ENCODE data around the gene GATD1.
A peak's percentile ranks its signal among the peaks of the same experiment; 100 is the strongest.

The GATD1 gene

DNA sequence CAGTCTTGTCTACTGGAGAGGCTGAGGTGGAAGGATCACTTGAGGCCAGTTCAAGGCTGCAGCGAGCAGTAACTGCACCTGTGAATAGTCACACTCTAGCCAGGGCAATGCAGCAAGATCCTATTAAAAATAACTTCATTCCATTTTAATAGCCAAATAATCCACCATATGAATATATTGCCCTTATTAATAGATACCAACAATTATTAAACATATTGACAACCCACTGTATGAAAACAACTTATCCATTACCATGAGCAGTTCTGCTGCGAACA is 10.4 kb downstream of the GATD1 start:
- no peak overlapping the region for H3K23ac ChIP-seq (ENCODE audit: low read length)
- H3K79me2 ChIP-seq (ENCODE audit: control insufficient read depth, insufficient read depth, low read length), result no peaks in the 10 kb centered on the region
- no peak overlapping the region for H3K4me2 ChIP-seq (ENCODE audit: low read length)
- no peak overlapping the region for H2BK120ac ChIP-seq (ENCODE audit: low read depth, low read length)
- no CpG with 5 or more reads among the region's 2 CpGs for WGBS (ENCODE audit: extremely low coverage, insufficient coverage, low lambda C conversion rate)
- H4K8ac ChIP-seq (ENCODE audit: low read depth, low read length), result no peak overlapping the region
- no peak overlapping the region for H4K5ac ChIP-seq (ENCODE audit: low read length)
- H3K56ac ChIP-seq (ENCODE audit: low read length), result no peak overlapping the region
- no peaks in the 10 kb centered on the region for H3K27me3 ChIP-seq (ENCODE audit: insufficient read depth, low read length, poor library complexity)
- no peak overlapping the region for H2BK5ac ChIP-seq (ENCODE audit: low read length)
- H3K27ac ChIP-seq (ENCODE audit: low read depth, low read length), result no peak overlapping the region
- no peak overlapping the region for H2AK5ac ChIP-seq (ENCODE audit: low read length)
- H3K36me3 ChIP-seq (ENCODE audit: control insufficient read depth, insufficient read depth, low read length), result peaks cover 16% of the 10 kb centered on the region
- peaks cover 3% of the 10 kb centered on the region for H3K4me1 ChIP-seq (ENCODE audit: control insufficient read depth, low read depth, low read length)
- no peak overlapping the region for H3K18ac ChIP-seq (ENCODE audit: low read length)
- DNase-seq, result no peak
- no peak overlapping the region for H3K9ac ChIP-seq (ENCODE audit: low read length)
- no peaks in the 10 kb centered on the region for H3K79me1 ChIP-seq (ENCODE audit: low read length)
- H3K4ac ChIP-seq (ENCODE audit: low read depth, low read length), result no peak overlapping the region
- H2BK15ac ChIP-seq (replicated peaks; ENCODE audit: low read depth), result no peak overlapping the region
- H3K4me3 ChIP-seq (ENCODE audit: low read length), result no peak overlapping the region

- Histone ChIP-seq H3K4me1 (ENCODE audit: control insufficient read depth, low read depth, low read length) (peaks cover 3% of the 10 kb centered on the region), H3K4me2 (ENCODE audit: low read length) (no peak overlapping the region), H3K27me3 (ENCODE audit: insufficient read depth, low read length, poor library complexity) (no peaks in the 10 kb centered on the region), H2AK5ac (ENCODE audit: low read length) (no peak overlapping the region), H3K4ac (ENCODE audit: low read depth, low read length) (no peak overlapping the region), H3K79me1 (ENCODE audit: low read length) (no peaks in the 10 kb centered on the region), H2BK120ac (ENCODE audit: low read depth, low read length) (no peak overlapping the region), H3K56ac (ENCODE audit: low read length) (no peak overlapping the region), H3K23ac (ENCODE audit: low read length) (no peak overlapping the region), H4K5ac (ENCODE audit: low read length) (no peak overlapping the region), H2BK5ac (ENCODE audit: low read length) (no peak overlapping the region), H3K18ac (ENCODE audit: low read length) (no peak overlapping the region), H3K9ac (ENCODE audit: low read length) (no peak overlapping the region), H3K79me2 (ENCODE audit: control insufficient read depth, insufficient read depth, low read length) (no peaks in the 10 kb centered on the region), H4K8ac (ENCODE audit: low read depth, low read length) (no peak overlapping the region), H2BK15ac (replicated peaks; ENCODE audit: low read depth) (no peak overlapping the region), H3K36me3 (ENCODE audit: control insufficient read depth, insufficient read depth, low read length) (peaks cover 16% of the 10 kb centered on the region), H3K27ac (ENCODE audit: low read depth, low read length) (no peak overlapping the region), H3K4me3 (ENCODE audit: low read length) (no peak overlapping the region)
- DNase-seq, result no peak
- no CpG with 5 or more reads among the region's 11 CpGs for WGBS (ENCODE audit: extremely low coverage, insufficient coverage, low lambda C conversion rate)
Observed at GRCh38 chr11:766106-766935, 11.0 kb downstream of the GATD1 start.

DNA sequence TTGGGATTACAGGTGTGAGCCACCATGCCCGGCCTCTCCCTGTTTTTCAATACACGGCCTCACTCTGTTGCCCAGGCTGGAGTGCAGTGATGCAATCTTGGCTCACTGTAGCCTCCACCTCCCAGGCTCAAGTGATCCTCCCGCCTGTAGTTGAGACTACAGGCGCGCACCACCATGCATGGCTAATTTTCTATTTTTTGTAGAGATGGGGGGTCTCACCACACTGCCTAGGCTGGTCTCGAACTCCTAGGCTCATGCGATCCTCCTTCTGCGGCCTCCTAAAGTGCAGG is 11.5 kb downstream of the GATD1 start:
- H3K4me3 ChIP-seq (ENCODE audit: low read length), result no peak overlapping the region
- no peak for DNase-seq
- no peak overlapping the region for H3K27ac ChIP-seq (ENCODE audit: low read depth, low read length)
- no peak overlapping the region for H3K18ac ChIP-seq (ENCODE audit: low read length)
- no peak overlapping the region for H3K9ac ChIP-seq (ENCODE audit: low read length)
- H4K8ac ChIP-seq (ENCODE audit: low read depth, low read length), result no peak overlapping the region
- H2AK5ac ChIP-seq (ENCODE audit: low read length), result no peak overlapping the region
- no peak overlapping the region for H2BK5ac ChIP-seq (ENCODE audit: low read length)
- H3K27me3 ChIP-seq (ENCODE audit: insufficient read depth, low read length, poor library complexity), result no peaks in the 10 kb centered on the region
- no peaks in the 10 kb centered on the region for H3K79me2 ChIP-seq (ENCODE audit: control insufficient read depth, insufficient read depth, low read length)
- no peak overlapping the region for H2BK15ac ChIP-seq (replicated peaks; ENCODE audit: low read depth)
- H4K5ac ChIP-seq (ENCODE audit: low read length), result no peak overlapping the region
- H3K4ac ChIP-seq (ENCODE audit: low read depth, low read length), result no peak overlapping the region
- peaks cover 14% of the 10 kb centered on the region for H3K36me3 ChIP-seq (ENCODE audit: control insufficient read depth, insufficient read depth, low read length)
- no peaks in the 10 kb centered on the region for H3K79me1 ChIP-seq (ENCODE audit: low read length)
- H2BK120ac ChIP-seq (ENCODE audit: low read depth, low read length), result no peak overlapping the region
- no peak overlapping the region for H3K56ac ChIP-seq (ENCODE audit: low read length)
- H3K4me2 ChIP-seq (ENCODE audit: low read length), result no peak overlapping the region
- no peak overlapping the region for H3K23ac ChIP-seq (ENCODE audit: low read length)
- WGBS (ENCODE audit: extremely low coverage, insufficient coverage, low lambda C conversion rate), result no CpG with 5 or more reads among the region's 8 CpGs
- H3K4me1 ChIP-seq (ENCODE audit: control insufficient read depth, low read depth, low read length), result peaks cover 3% of the 10 kb centered on the region

DNA sequence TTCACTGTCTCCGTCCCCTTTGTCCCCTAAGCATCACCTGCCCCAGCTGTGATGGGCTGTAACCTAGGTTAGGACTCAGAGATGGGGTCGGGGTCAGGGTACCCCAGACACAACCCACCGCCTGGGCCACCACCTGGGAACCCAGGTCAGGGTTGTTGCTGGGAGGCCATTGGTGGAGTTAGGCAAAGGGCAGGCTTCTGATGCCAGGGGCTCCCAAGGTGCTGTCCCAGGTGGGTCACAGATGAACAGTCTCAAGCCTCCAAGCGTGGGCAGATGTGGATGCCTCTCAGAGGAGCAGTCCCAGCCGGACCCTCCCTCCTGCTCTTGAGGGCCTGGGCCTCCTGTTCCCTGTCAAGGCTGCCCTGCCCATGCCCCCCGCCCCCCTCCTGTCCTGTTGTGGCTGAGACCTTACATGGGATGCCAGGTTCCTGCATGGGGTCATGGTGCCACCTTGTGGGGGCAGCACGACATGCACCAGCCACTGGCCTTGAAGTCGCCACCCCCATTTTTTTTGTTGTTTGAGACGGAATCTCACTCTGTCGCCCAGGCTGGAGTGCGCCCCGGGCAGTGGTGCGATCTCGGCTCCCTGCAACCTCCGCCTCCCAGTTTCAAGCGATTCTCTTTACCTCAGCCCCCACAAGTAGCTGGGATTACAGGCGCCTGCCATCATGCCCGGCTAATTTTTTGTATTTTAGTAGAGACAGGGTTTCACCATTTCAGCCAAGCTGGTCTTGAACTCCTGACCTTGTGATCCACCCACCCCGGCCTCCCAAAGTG is 12.1 kb downstream of the GATD1 start:
- H2AK5ac ChIP-seq (ENCODE audit: low read length), result no peak overlapping the region
- H2BK15ac ChIP-seq (replicated peaks; ENCODE audit: low read depth), result no peak overlapping the region
- no peak overlapping the region for H2BK120ac ChIP-seq (ENCODE audit: low read depth, low read length)
- no peak overlapping the region for H3K9ac ChIP-seq (ENCODE audit: low read length)
- no peak overlapping the region for H3K56ac ChIP-seq (ENCODE audit: low read length)
- H3K79me2 ChIP-seq (ENCODE audit: control insufficient read depth, insufficient read depth, low read length), result no peaks in the 10 kb centered on the region
- peaks cover 16% of the 10 kb centered on the region for H3K36me3 ChIP-seq (ENCODE audit: control insufficient read depth, insufficient read depth, low read length)
- no peak overlapping the region for H4K5ac ChIP-seq (ENCODE audit: low read length)
- H3K27ac ChIP-seq (ENCODE audit: low read depth, low read length), result no peak overlapping the region
- H2BK5ac ChIP-seq (ENCODE audit: low read length), result no peak overlapping the region
- H3K4me1 ChIP-seq (ENCODE audit: control insufficient read depth, low read depth, low read length), result peaks cover 3% of the 10 kb centered on the region
- H3K4me3 ChIP-seq (ENCODE audit: low read length), result no peak overlapping the region
- no peak overlapping the region for H3K4ac ChIP-seq (ENCODE audit: low read depth, low read length)
- no peak overlapping the region for H3K23ac ChIP-seq (ENCODE audit: low read length)
- no peaks in the 10 kb centered on the region for H3K27me3 ChIP-seq (ENCODE audit: insufficient read depth, low read length, poor library complexity)
- H4K8ac ChIP-seq (ENCODE audit: low read depth, low read length), result no peak overlapping the region
- DNase-seq, result peak; percentile 79
- no peaks in the 10 kb centered on the region for H3K79me1 ChIP-seq (ENCODE audit: low read length)
- no CpG with 5 or more reads among the region's 19 CpGs for WGBS (ENCODE audit: extremely low coverage, insufficient coverage, low lambda C conversion rate)
- H3K4me2 ChIP-seq (ENCODE audit: low read length), result no peak overlapping the region
- no peak overlapping the region for H3K18ac ChIP-seq (ENCODE audit: low read length)

GRCh38 chr11:764322-765024 is 12.8 kb downstream of the GATD1 start:
- Histone ChIP-seq H3K56ac (ENCODE audit: low read length) (no peak overlapping the region), H3K4me3 (ENCODE audit: low read length) (no peak overlapping the region), H3K79me1 (ENCODE audit: low read length) (no peaks in the 10 kb centered on the region), H3K36me3 (ENCODE audit: control insufficient read depth, insufficient read depth, low read length) (peaks cover 16% of the 10 kb centered on the region), H3K18ac (ENCODE audit: low read length) (no peak overlapping the region), H3K4ac (ENCODE audit: low read depth, low read length) (no peak overlapping the region), H3K27me3 (ENCODE audit: insufficient read depth, low read length, poor library complexity) (no peaks in the 10 kb centered on the region), H3K27ac (ENCODE audit: low read depth, low read length) (no peak overlapping the region), H3K23ac (ENCODE audit: low read length) (no peak overlapping the region), H2BK15ac (replicated peaks; ENCODE audit: low read depth) (no peak overlapping the region), H3K79me2 (ENCODE audit: control insufficient read depth, insufficient read depth, low read length) (no peaks in the 10 kb centered on the region), H3K4me2 (ENCODE audit: low read length) (no peak overlapping the region), H3K9ac (ENCODE audit: low read length) (no peak overlapping the region), H3K4me1 (ENCODE audit: control insufficient read depth, low read depth, low read length) (peaks cover 3% of the 10 kb centered on the region), H4K5ac (ENCODE audit: low read length) (no peak overlapping the region), H2AK5ac (ENCODE audit: low read length) (no peak overlapping the region), H2BK5ac (ENCODE audit: low read length) (no peak overlapping the region), H4K8ac (ENCODE audit: low read depth, low read length) (no peak overlapping the region), H2BK120ac (ENCODE audit: low read depth, low read length) (no peak overlapping the region)
- no CpG with 5 or more reads among the region's 18 CpGs for WGBS (ENCODE audit: extremely low coverage, insufficient coverage, low lambda C conversion rate)
- DNase-seq, result no peak

All from mesendoderm (in vitro differentiated cells).